HepG2 (cell line): ENCODE measurements around the gene BHLHE23. TPM values are rescaled to one million over a fixed set of nuclear protein-coding genes. Genes with fewer than 3 reads are reported as not detected.

Experiments
- BRD4 ChIP-seq: sonication (generic); formaldehyde crosslinking; IDR thresholded peaks from 2 replicates; pipeline ENCODE4 v1.4.0; 2020; ENCODE audit warnings: missing genetic modification reagents
- FOXC1 ChIP-seq: sonication (generic); formaldehyde crosslinking; IDR thresholded peaks from 2 replicates; pipeline ENCODE4 v1.8.0; 2022; ENCODE audit warnings: mild to moderate bottlenecking, missing genetic modification reagents, borderline replicate concordance
- KLF13 ChIP-seq: sonication (generic); formaldehyde crosslinking; IDR thresholded peaks from 2 replicates; pipeline ENCODE4 v1.4.0; 2020; ENCODE audit warnings: mild to moderate bottlenecking, missing genetic modification reagents
- KLF6 ChIP-seq: IDR thresholded peaks from 2 replicates; pipeline ENCODE4 v1.8.0; 2016; ENCODE audit warnings: missing biosample characterization, missing genetic modification reagents
- MEIS2 ChIP-seq: sonication (generic); formaldehyde crosslinking; IDR thresholded peaks from 2 replicates; pipeline ENCODE4 v1.9.0; 2021; ENCODE audit warnings: mild to moderate bottlenecking, missing genetic modification reagents
- POLR2AphosphoS2 ChIP-seq: IDR thresholded peaks from 2 replicates; pipeline ENCODE4 v1.6.1; 2011; ENCODE audit warnings: low read depth, low read length, improper control_type of control experiment
- RBFOX2 ChIP-seq: fragments of 200-400 bp; formaldehyde crosslinking; IDR thresholded peaks from 2 replicates; pipeline ENCODE4 v1.6.1; 2017; ENCODE audit warnings: low read depth, mild to moderate bottlenecking, low read length
- RERE ChIP-seq: IDR thresholded peaks from 2 replicates; pipeline ENCODE4 v1.6.1; 2016; ENCODE audit warnings: low read depth, missing genetic modification reagents, missing compliant biosample characterization
- U2AF1 ChIP-seq: fragments of 200-400 bp; formaldehyde crosslinking; optimal IDR thresholded peaks from 2 replicates; pipeline ENCODE3; 2017; ENCODE audit warnings: mild to moderate bottlenecking, low read depth, low read length
- ZBTB14 ChIP-seq: sonication (generic); formaldehyde crosslinking; IDR thresholded peaks from 2 replicates; pipeline ENCODE4 v1.4.0; 2020; ENCODE audit warnings: missing genetic modification reagents
- ZBTB39 ChIP-seq: sonication (generic); formaldehyde crosslinking; IDR thresholded peaks from 2 replicates; pipeline ENCODE4 v1.5.0; 2020; ENCODE audit warnings: missing genetic modification reagents
- ZFP91 ChIP-seq: sonication (generic); formaldehyde crosslinking; IDR thresholded peaks from 2 replicates; pipeline ENCODE4 v1.9.0; 2022; ENCODE audit warnings: missing genetic modification reagents, mild to moderate bottlenecking, borderline replicate concordance
- ZNF235 ChIP-seq: sonication (generic); formaldehyde crosslinking; IDR thresholded peaks from 2 replicates; pipeline ENCODE4 v1.8.1; 2023; ENCODE audit warnings: mild to moderate bottlenecking, missing genetic modification reagents, borderline replicate concordance
- ZNF331 ChIP-seq: sonication (generic); formaldehyde crosslinking; IDR thresholded peaks from 2 replicates; pipeline ENCODE4 v1.4.0; 2020; ENCODE audit warnings: missing genetic modification reagents
- ZNF567 ChIP-seq: sonication (generic); formaldehyde crosslinking; IDR thresholded peaks from 2 replicates; pipeline ENCODE4 v1.8.1; 2023; ENCODE audit warnings: mild to moderate bottlenecking, missing genetic modification reagents, borderline replicate concordance
- ZNF816 ChIP-seq: sonication (generic); formaldehyde crosslinking; IDR thresholded peaks from 2 replicates; pipeline ENCODE4 v1.8.0; 2022; ENCODE audit warnings: missing genetic modification reagents, mild to moderate bottlenecking, borderline replicate concordance
- ZNF83 ChIP-seq: sonication (generic); formaldehyde crosslinking; IDR thresholded peaks from 2 replicates; pipeline ENCODE4 v1.4.0; 2020; ENCODE audit warnings: missing genetic modification reagents, mild to moderate bottlenecking, borderline replicate concordance
- ZNF891 ChIP-seq: sonication (generic); formaldehyde crosslinking; IDR thresholded peaks from 2 replicates; pipeline ENCODE4 v1.5.0; 2020; ENCODE audit warnings: mild to moderate bottlenecking, missing genetic modification reagents
- polyA plus RNA-seq, 8 experiments: library from polyadenylated mRNA; depleted of rRNA in 3 of 8; stranded (reverse) in 7 of 8; unstranded in 1 of 8; fragments of >200 nt; fragmentation: Illumina TruSeq in 4 of 8; extraction: Trizol in 4 of 8; gene quantifications; 2 replicates each; pipeline versions ENCODE4 v1.2.1 to v1.2.3, GENCODE V29; 2011 to 2016; ENCODE audit warnings: low read depth in 4 of 8, missing spikeins in 1 of 8, mixed read lengths in 1 of 8; ENCODE audit not compliant: insufficient read depth in 1 of 8
- total RNA-seq, 5 experiments: library from RNA; depleted of rRNA; stranded (reverse); fragments of >200 nt; fragmentation: Illumina TruSeq; extraction: Trizol; gene quantifications; 2 replicates each; pipeline ENCODE4 v1.2.3, GENCODE V29; 2016; ENCODE audit warnings: low read depth in 1 of 5

BHLHE23 gene
- total and polyA plus RNA-seq, 2 of the 13 experiments (the other 11 are each of a cell fraction or from before 2014, with no cell fraction given), result not detected

- TF ChIP-seq RERE (no peak), FOXC1 (CRISPR knock-in tag) (no peak), ZNF235 (0 out of 2 replicates have a peak, but pooled peaks have one; percentile 22), POLR2AphosphoS2 (0 out of 2 replicates have a peak, but pooled peaks have one; percentile 66), MEIS2 (CRISPR knock-in tag) (no peak), KLF6 (CRISPR knock-in tag) (0 out of 2 replicates have a peak, but pooled peaks have one; percentile 2), RBFOX2 (0 out of 2 replicates have a peak, but pooled peaks have one; percentile 25), U2AF1 (no peak), ZNF331 (CRISPR knock-in tag) (no peak), ZFP91 (CRISPR knock-in tag) (no peak; the same call in 1 of the 2 replicates), ZBTB14 (CRISPR knock-in tag) (no peak), ZNF83 (CRISPR knock-in tag) (no peak; the same call in 1 of the 2 replicates), ZNF567 (CRISPR knock-in tag) (no peak), KLF13 (CRISPR knock-in tag) (no peak; the same call in 1 of the 2 replicates), ZNF816 (CRISPR knock-in tag) (no peak), BRD4 (CRISPR knock-in tag) (0 out of 2 replicates have a peak, but pooled peaks have one; percentile 15), ZNF891 (CRISPR knock-in tag) (0 out of 2 replicates have a peak, but pooled peaks have one; percentile 9), ZBTB39 (CRISPR knock-in tag) (peak; percentile 49; the same call in 1 of the 2 replicates)
These were observed 33.7 kb downstream of the BHLHE23 start (continued) for GRCh38 chr20:62972845-62973745.
